DND-41 (cell line): Measurements from ENCODE around the gene MTA2.

Source experiments
- EZH2 ChIP-seq: IDR thresholded peaks from 3 replicates; pipeline ENCODE4 v1.6.1; 2012; ENCODE audit warnings: borderline replicate concordance, low read depth, mild to moderate bottlenecking, moderate library complexity, low read length, inconsistent platforms; ENCODE audit not compliant: severe bottlenecking
- TF ChIP-seq, protein P1 (sequence below): IDR thresholded peaks from 2 replicates; pipeline ENCODE4 v1.5.1; 2012; ENCODE audit warnings: borderline replicate concordance, low read length, moderate library complexity, mild to moderate bottlenecking; ENCODE audit not compliant: poor library complexity, severe bottlenecking; ENCODE audit errors: extremely low read depth

DNA sequence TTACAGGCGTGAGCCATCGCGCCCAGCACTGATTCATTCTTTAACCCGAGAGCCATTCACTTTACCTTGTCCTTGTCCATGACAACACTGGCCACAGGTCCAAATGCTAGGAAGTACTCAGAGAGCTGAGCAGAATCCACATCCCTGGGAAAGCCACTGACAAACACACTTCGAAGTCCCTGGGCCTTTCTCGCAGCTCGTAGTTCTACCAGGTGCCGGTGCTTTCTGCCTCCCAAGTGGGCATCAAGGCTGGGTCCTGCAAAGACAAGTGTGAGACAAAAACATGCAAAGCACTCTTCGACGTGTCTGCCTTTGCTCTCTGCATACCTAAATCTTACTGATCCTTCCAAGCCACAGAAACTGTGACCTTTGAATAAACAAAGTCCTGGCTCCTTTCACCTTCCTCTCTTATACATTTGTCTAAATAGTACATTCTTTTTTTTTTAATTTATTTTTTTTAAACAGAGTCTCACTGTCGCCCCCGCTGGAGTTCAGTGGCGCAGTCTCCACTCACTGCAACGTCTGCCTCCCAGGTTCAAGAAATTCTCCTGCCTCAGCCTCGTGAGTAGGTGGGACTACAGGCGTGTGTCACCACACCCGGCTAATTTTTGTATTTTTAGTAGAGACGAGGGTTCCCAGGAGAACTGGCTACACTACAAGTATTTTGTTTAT lies 12.6 kb downstream of the MTA2 start:
- TF ChIP-seq, protein P1, sequence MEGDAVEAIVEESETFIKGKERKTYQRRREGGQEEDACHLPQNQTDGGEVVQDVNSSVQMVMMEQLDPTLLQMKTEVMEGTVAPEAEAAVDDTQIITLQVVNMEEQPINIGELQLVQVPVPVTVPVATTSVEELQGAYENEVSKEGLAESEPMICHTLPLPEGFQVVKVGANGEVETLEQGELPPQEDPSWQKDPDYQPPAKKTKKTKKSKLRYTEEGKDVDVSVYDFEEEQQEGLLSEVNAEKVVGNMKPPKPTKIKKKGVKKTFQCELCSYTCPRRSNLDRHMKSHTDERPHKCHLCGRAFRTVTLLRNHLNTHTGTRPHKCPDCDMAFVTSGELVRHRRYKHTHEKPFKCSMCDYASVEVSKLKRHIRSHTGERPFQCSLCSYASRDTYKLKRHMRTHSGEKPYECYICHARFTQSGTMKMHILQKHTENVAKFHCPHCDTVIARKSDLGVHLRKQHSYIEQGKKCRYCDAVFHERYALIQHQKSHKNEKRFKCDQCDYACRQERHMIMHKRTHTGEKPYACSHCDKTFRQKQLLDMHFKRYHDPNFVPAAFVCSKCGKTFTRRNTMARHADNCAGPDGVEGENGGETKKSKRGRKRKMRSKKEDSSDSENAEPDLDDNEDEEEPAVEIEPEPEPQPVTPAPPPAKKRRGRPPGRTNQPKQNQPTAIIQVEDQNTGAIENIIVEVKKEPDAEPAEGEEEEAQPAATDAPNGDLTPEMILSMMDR, result peak; percentile 44
- TF ChIP-seq EZH2, result no peak
